SK-N-MC (cell line): ENCODE measurements around the gene CREB3L2.

ENCODE experiments used
- EZH2 ChIP-seq: fragments of 200-600 bp; sonication (generic); IDR thresholded peaks from one replicate; pipeline ENCODE4 v1.6.1; 2017; ENCODE audit warnings: antibody characterized with exemption
- FOXP2 ChIP-seq: optimal IDR thresholded peaks from 2 replicates; pipeline ENCODE3; 2011; ENCODE audit warnings: mild to moderate bottlenecking, moderate library complexity; ENCODE audit not compliant: insufficient read depth; ENCODE audit errors: extremely low read length, control extremely low read depth
- POLR2AphosphoS5 ChIP-seq: IDR thresholded peaks from 2 replicates; pipeline ENCODE4 v1.6.1; 2012; ENCODE audit warnings: mild to moderate bottlenecking, low read depth, low read length, borderline replicate concordance

DNA sequence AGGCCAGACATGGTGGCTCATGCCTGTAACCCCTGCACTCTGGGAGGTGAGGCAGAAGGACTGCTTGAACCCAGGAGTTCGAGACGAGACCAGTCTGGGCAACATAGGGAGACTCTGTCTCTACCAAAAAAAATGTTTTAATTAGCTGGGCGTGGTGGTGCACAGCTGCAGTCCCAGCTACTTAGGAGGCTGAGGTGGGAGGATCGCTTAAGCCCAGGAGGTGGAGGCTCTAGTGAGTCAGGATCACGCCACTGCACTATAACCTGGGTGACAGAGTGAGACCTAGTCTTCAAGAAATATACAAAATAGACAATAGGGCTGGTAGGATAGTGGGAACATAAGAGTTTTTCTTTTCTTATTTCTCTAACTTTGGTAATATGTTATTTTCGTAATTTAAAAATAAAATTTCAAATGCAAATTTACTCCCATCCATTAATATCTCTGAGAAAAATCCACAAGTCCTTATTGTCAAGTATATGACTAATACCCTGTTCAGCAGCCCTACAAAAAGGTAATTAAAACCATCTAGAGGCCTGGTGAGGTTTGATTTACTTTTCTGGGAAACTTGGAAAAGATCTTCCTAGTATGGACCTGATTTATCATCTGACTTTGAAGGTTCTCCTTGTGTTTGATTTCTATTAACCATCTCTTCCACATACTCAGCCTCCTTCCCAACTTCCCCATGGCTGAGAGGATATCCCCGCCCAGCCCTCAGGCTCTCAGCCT, 50.0 kb downstream of the CREB3L2 start:
- TF ChIP-seq POLR2AphosphoS5 (no peak), EZH2 (no peak), FOXP2 (no peak)
